Endothelial cell of umbilical vein (primary cell): ENCODE results near the gene DNMT1. TPM values are rescaled to one million over a fixed set of nuclear protein-coding genes. Genes with fewer than 3 reads are reported as not detected.

Source experiments
- BruUV-seq: library from RNA; stranded (reverse); fragments of 400-500 nt; replicated peaks from 2 replicates; lab custom pipeline; 2021; lab: Mats Ljungman, UMichigan
- CTCF ChIA-PET: fragments of 300-600, 350-600 bp; sonication (Branson Sonifier 250); formaldehyde crosslinking; loops from one replicate; lab custom pipeline; 2021; ENCODE audit warnings: antibody characterized with exemption, inconsistent platforms; lab: Charles Lee
- POLR2A ChIA-PET: fragments of 300-600, 350-600 bp; sonication (Branson Sonifier 250); formaldehyde crosslinking; loops from one replicate; lab custom pipeline; 2021; ENCODE audit warnings: antibody characterized with exemption, inconsistent platforms; lab: Charles Lee
- DNase-seq: peaks from one replicate; pipeline ENCODE4 v3.0.0-alpha.2; 2011; ENCODE audit warnings: low read depth, low spot score
- FAIRE-seq: peaks from 2 replicates; lab custom pipeline; 2011; peaks lifted over from hg19 to GRCh38; lab: Jason Lieb, UNC
- H2AFZ ChIP-seq: 2 replicates; pipeline ENCODE4 v1.6.0; 2012; ENCODE audit warnings: low read depth, low read length, control low read depth, inconsistent platforms
- H3K27ac ChIP-seq: 2 replicates; pipeline ENCODE4 v1.5.1; 2011; ENCODE audit warnings: low read depth, mild to moderate bottlenecking, control low read depth, low read length, moderate library complexity; ENCODE audit not compliant: insufficient read depth
- H3K27me3 ChIP-seq, 2 experiments: 2 replicates each; pipeline versions ENCODE4 v1.6.0 to v1.6.1; 2011; ENCODE audit warnings: low read length in 2 of 2, mixed read lengths in 1 of 2; ENCODE audit not compliant: control insufficient read depth in 2 of 2, insufficient read depth in 2 of 2
- H3K36me3 ChIP-seq, 2 experiments: 2 replicates in 1 of 2; 3 replicates in 1 of 2; pipeline ENCODE4 v1.5.1; 2011; ENCODE audit warnings: low read length in 2 of 2, mild to moderate bottlenecking in 1 of 2, moderate library complexity in 1 of 2; ENCODE audit not compliant: control insufficient read depth in 2 of 2, insufficient read depth in 2 of 2; ENCODE audit errors: extremely low read depth in 1 of 2
- H3K4me1 ChIP-seq: 3 replicates; pipeline ENCODE4 v1.5.1; 2011; ENCODE audit warnings: mild to moderate bottlenecking, low read length; ENCODE audit not compliant: control insufficient read depth, insufficient read depth; ENCODE audit errors: extremely low read depth
- H3K4me2 ChIP-seq: 2 replicates; pipeline ENCODE4 v1.6.1; 2011; ENCODE audit warnings: low read length, control low read depth, mixed read lengths; ENCODE audit not compliant: insufficient read depth
- H3K4me3 ChIP-seq, 3 experiments: fragments of 200-600 bp in 1 of 3; sonication (generic), shearing (Covaris generic) in 1 of 3; replicated peaks in 1 of 3; 2 replicates each; pipeline ENCODE4 v1.5.1; 2011 to 2016; ENCODE audit warnings: control low read depth in 3 of 3, low read length in 3 of 3, mild to moderate bottlenecking in 2 of 3, inconsistent platforms in 1 of 3, low read depth in 1 of 3, moderate library complexity in 1 of 3; ENCODE audit not compliant: insufficient read depth in 1 of 3
- H3K79me2 ChIP-seq: 2 replicates; pipeline ENCODE4 v1.6.0; 2012; ENCODE audit warnings: low read length, inconsistent platforms; ENCODE audit not compliant: control insufficient read depth, insufficient read depth
- H3K9ac ChIP-seq: replicated peaks from 2 replicates; pipeline ENCODE3; 2011; ENCODE audit warnings: low read length, control low read depth; ENCODE audit not compliant: insufficient read depth; ENCODE audit errors: extremely low read depth
- H3K9me1 ChIP-seq: replicated peaks from 3 replicates; pipeline ENCODE4 v1.6.0; 2011; ENCODE audit warnings: mild to moderate bottlenecking, low read length; ENCODE audit not compliant: control insufficient read depth, insufficient read depth; ENCODE audit errors: extremely low read depth
- H3K9me3 ChIP-seq: replicated peaks from 2 replicates; pipeline ENCODE4 v1.5.1; 2012; ENCODE audit warnings: low read length, inconsistent platforms; ENCODE audit not compliant: control insufficient read depth, insufficient read depth
- H4K20me1 ChIP-seq: replicated peaks from 2 replicates; pipeline ENCODE3; 2011; ENCODE audit warnings: mild to moderate bottlenecking, low read length; ENCODE audit not compliant: control insufficient read depth, insufficient read depth; ENCODE audit errors: extremely low read depth
- CTCF ChIP-seq, 2 donors: IDR thresholded peaks; 1 replicate in 1 of 2; 2 replicates in 1 of 2; pipeline ENCODE4 v1.5.1; 2011; ENCODE audit warnings: low read length in 2 of 2, mild to moderate bottlenecking in 2 of 2, moderate library complexity in 2 of 2, control low read depth in 1 of 2, inconsistent platforms in 1 of 2, low read depth in 1 of 2; ENCODE audit not compliant: insufficient read depth in 1 of 2; ENCODE audit errors: extremely low read depth in 1 of 2
- EZH2 ChIP-seq: IDR thresholded peaks from 2 replicates; pipeline ENCODE4 v1.6.1; 2012; ENCODE audit warnings: borderline replicate concordance, low read depth, mild to moderate bottlenecking, moderate library complexity, low read length, inconsistent platforms; ENCODE audit not compliant: severe bottlenecking
- FOS ChIP-seq: IDR thresholded peaks from 2 replicates; pipeline ENCODE4 v1.6.1; 2011; ENCODE audit warnings: mild to moderate bottlenecking, low read length, moderate library complexity, borderline replicate concordance; ENCODE audit not compliant: insufficient read depth
- GATA2 ChIP-seq: IDR thresholded peaks from 2 replicates; pipeline ENCODE4 v1.7.0; 2011; ENCODE audit warnings: low read depth, mild to moderate bottlenecking, moderate library complexity, mixed read lengths, low read length; ENCODE audit not compliant: insufficient read length, insufficient read depth
- JUN ChIP-seq: IDR thresholded peaks from 2 replicates; pipeline ENCODE4 v1.6.1; 2011; ENCODE audit warnings: borderline replicate concordance, low read depth; ENCODE audit not compliant: insufficient read length, insufficient read depth
- MYC ChIP-seq: IDR thresholded peaks from one replicate; pipeline ENCODE4 v1.6.1; 2011; ENCODE audit warnings: mild to moderate bottlenecking, low read depth, low read length
- POLR2A ChIP-seq: IDR thresholded peaks from 2 replicates; pipeline ENCODE4 v1.6.1; 2012; ENCODE audit warnings: low read depth, mild to moderate bottlenecking, control low read depth, low read length
- POLR2AphosphoS5 ChIP-seq: IDR thresholded peaks from 2 replicates; pipeline ENCODE4 v1.6.1; 2012; ENCODE audit warnings: low read depth, mild to moderate bottlenecking, control low read depth, low read length, moderate library complexity; ENCODE audit not compliant: insufficient read depth
- dilution Hi-C: fragments of 300-500 bp; cut with MboI; formaldehyde crosslinking; loops from one replicate; pipeline ENCODE4 v1.15.0; 2019; ENCODE audit warnings: low sequenced_read_pairs; ENCODE audit not compliant: extremely low pct_ligation_motif_present
- intact Hi-C: fragments of 100-400 bp; cut with micrococcal nuclease; formaldehyde crosslinking; loops from one replicate; pipeline ENCODE4 v1.10.0; 2022
- polyA plus RNA-seq, 4 experiments: library from polyadenylated mRNA; depleted of rRNA in 3 of 4; stranded (reverse) in 3 of 4; unstranded in 1 of 4; fragments of >200 nt; gene quantifications; 2 replicates each; pipeline versions ENCODE4 v1.2.1 to v1.2.3, GENCODE V29; 2011 to 2012; ENCODE audit warnings: missing spikeins in 1 of 4
- total RNA-seq: library from RNA; stranded (reverse); gene quantifications from 2 replicates; pipeline ENCODE4 v1.2.3, GENCODE V29; 2021
- TF ChIP-seq, protein P1 (sequence below): IDR thresholded peaks from 2 replicates; pipeline ENCODE4 v1.6.1; 2011; ENCODE audit not compliant: insufficient read depth, insufficient read length

DNMT1 gene
- total and polyA plus RNA-seq, 2 donors (not counting 3 experiments of a cell fraction or from before 2014, with no cell fraction given), result 53.4 to 165 TPM

- Histone ChIP-seq H3K4me3 (no peak overlapping the region), H4K20me1 (no peaks in the 10 kb centered on the region), H3K27ac (no peak overlapping the region), H2AFZ (no peak overlapping the region), H3K79me2 (no peaks in the 10 kb centered on the region), H3K9ac (no peak overlapping the region), H3K4me2 (no peak overlapping the region), H3K9me3 (no peaks in the 10 kb centered on the region), H3K4me1 (no peaks in the 10 kb centered on the region), H3K36me3 (no peaks in the 10 kb centered on the region), H3K27me3 (peaks cover 0 to 1% of the 10 kb centered on the region in 2 experiments), H3K9me1 (no peaks in the 10 kb centered on the region)
- CTCF ChIA-PET, result interaction anchor here (1.4 to 2.5 kb wide), 2 partner anchors 18 to 39 kb away, joined by 6 to 10 read pairs; no protein-coding TSS in a partner anchor
- POLR2A ChIA-PET, result no interaction called here
- no peak for TF ChIP-seq POLR2AphosphoS5
- no peak for TF ChIP-seq CTCF (IDR thresholded peaks at IDR 0.05; ENCODE audit: extremely low read depth in 1 of 2, insufficient read depth in 1 of 2, low read depth in 1 of 2, low read length in 2 of 2)
- no peak for TF ChIP-seq GATA2
- DNase-seq, result no peak
- BruUV-seq, result no TSS peak
- intact Hi-C loops, result no loop called here
- dilution Hi-C loops, result no loop called here
- no peak for FAIRE-seq
Measured at GRCh38 chr19:10211061-10211460, 16.3 kb upstream of the DNMT1 start.

GRCh38 chr19:10209315-10209714 lies 14.6 kb upstream of the DNMT1 start:
- ChIA-PET POLR2A (no interaction called here), CTCF (interaction anchor here (0.6 to 2.5 kb wide), 6 partner anchors 11 to 41 kb away, joined by 3 to 10 read pairs (median 6); no protein-coding TSS in a partner anchor)
- no peak for FAIRE-seq
- H4K20me1 ChIP-seq, result no peaks in the 10 kb centered on the region
- BruUV-seq, result no TSS peak
- no peak overlapping the region for H3K9ac ChIP-seq
- H3K79me2 ChIP-seq, result no peaks in the 10 kb centered on the region
- H3K36me3 ChIP-seq, result no peaks in the 10 kb centered on the region
- H3K27ac ChIP-seq, result no peak overlapping the region
- DNase-seq, result no peak
- dilution Hi-C loops (no loop called here), intact Hi-C loops (no loop called here)
- no peaks in the 10 kb centered on the region for H3K9me1 ChIP-seq
- H3K4me2 ChIP-seq, result no peak overlapping the region
- H3K4me3 ChIP-seq, result no peak overlapping the region
- H3K4me1 ChIP-seq, result no peaks in the 10 kb centered on the region
- H3K9me3 ChIP-seq, result no peaks in the 10 kb centered on the region
- TF ChIP-seq, protein P1, sequence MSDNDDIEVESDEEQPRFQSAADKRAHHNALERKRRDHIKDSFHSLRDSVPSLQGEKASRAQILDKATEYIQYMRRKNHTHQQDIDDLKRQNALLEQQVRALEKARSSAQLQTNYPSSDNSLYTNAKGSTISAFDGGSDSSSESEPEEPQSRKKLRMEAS, result no peak
- TF ChIP-seq GATA2 (no peak), FOS (no peak), POLR2A (no peak), JUN (no peak), MYC (no peak), EZH2 (no peak), CTCF (IDR thresholded peaks at IDR 0.05; ENCODE audit: extremely low read depth in 1 of 2, insufficient read depth in 1 of 2, low read depth in 1 of 2, low read length in 2 of 2) (no peak), POLR2AphosphoS5 (no peak)
- H2AFZ ChIP-seq, result no peak overlapping the region
- peaks cover 0 to 1% of the 10 kb centered on the region in 2 experiments for H3K27me3 ChIP-seq
